GM19397 (cell line): ENCODE data around the gene KCNQ5.
"Not testable (repeated sequence)": the region's sequence is repeated elsewhere in the genome, so short reads cannot be mapped to it uniquely, and the experiment has no call there.

ENCODE experiments used
- ATAC-seq: cut with Tn5 transposase; IDR thresholded peaks from one replicate; pipeline ENCODE4 v1.9.1; 2021; ENCODE audit warnings: mild to moderate bottlenecking, moderate library complexity; ENCODE audit not compliant: unreplicated experiment

KCNQ5 gene

GRCh38 chr6:73227606-73228255, 605.9 kb downstream of the KCNQ5 start:
- ATAC-seq = no peak

- peak; percentile 59 for ATAC-seq
These were observed 610.1 kb downstream of the KCNQ5 start for GRCh38 chr6:73231986-73232391.

GRCh38 chr6:73233048-73233447, 611.2 kb downstream of the KCNQ5 start:
- no peak for ATAC-seq

- not testable (repeated sequence) for ATAC-seq
These were observed 612.1 kb downstream of the KCNQ5 start for GRCh38 chr6:73233971-73234370.

GRCh38 chr6:73234733-73235132, 612.9 kb downstream of the KCNQ5 start:
- no peak for ATAC-seq

- ATAC-seq = no peak
These were observed 614.4 kb downstream of the KCNQ5 start for GRCh38 chr6:73236144-73236750.

GRCh38 chr6:73240730-73241129, 618.9 kb downstream of the KCNQ5 start:
- no peak for ATAC-seq

GRCh38 chr6:73242001-73242400, 620.1 kb downstream of the KCNQ5 start:
- no peak for ATAC-seq
